BE2C (cell line): ENCODE data around the gene UGT1A5.

Experiments used
- DNase-seq: peaks from one replicate; pipeline ENCODE4 v3.0.0-alpha.2; 2020
- H3K27me3 ChIP-seq: fragments of 250-450 bp; sonication (Bioruptor Pico); 2 replicates; pipeline ENCODE4 v1.5.1; 2020; ENCODE audit warnings: mild to moderate bottlenecking
- H3K36me3 ChIP-seq: fragments of 250-450 bp; sonication (Bioruptor Pico); 2 replicates; pipeline ENCODE4 v1.5.1; 2020; ENCODE audit warnings: mild to moderate bottlenecking
- H3K4me1 ChIP-seq: fragments of 250-450 bp; sonication (Bioruptor Pico); 2 replicates; pipeline ENCODE4 v1.5.1; 2020
- H3K4me3 ChIP-seq: 2 replicates; pipeline ENCODE4 v1.5.1; 2011; ENCODE audit warnings: low read depth, low read length
- H3K9me3 ChIP-seq: fragments of 250-450 bp; sonication (Bioruptor Pico); 2 replicates; pipeline ENCODE4 v1.5.1; 2020
- TF ChIP-seq, protein P1 (sequence below): IDR thresholded peaks from 2 replicates; pipeline ENCODE4 v1.5.1; 2012; ENCODE audit warnings: mild to moderate bottlenecking, low read depth, low read length

Gene UGT1A5

DNA sequence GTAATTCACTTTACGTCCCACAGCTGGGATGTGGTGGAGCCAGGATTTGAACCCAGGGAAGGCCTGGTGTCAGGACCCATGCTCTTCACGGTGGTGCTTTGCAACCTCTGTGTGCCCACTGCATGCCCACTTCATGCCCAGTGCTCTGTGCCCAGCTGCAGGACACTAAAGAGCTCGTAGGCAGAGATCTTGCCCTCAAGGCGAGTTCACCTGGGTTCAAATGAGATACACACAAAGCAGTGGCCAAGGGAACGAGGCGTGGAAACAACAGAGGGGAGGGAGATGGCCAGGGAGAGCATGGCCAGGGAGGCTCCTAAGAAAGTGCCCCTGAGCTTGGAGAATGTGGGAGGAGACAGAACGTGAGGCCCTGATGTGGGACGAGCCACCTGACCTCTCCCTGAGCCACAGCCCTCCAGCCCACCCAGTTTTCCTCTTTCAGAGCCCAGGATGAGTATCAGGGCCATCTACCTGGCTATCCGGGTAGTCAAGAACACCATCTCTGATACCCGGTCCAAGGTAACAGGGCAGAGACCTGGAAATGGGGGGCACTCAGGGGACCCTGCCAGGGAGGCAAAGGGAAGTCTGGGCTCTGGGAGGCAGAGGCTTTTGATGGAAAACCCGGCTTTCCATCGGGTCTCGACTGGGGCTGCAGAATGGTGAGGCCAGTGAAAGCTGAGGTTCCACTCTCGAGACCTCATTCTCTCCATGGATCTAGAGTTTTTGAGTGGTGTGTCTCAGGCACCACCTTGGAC, 85.8 kb downstream of the UGT1A5 start:
- Histone ChIP-seq H3K4me1 (no peaks in the 10 kb centered on the region), H3K36me3 (no peaks in the 10 kb centered on the region), H3K9me3 (no peaks in the 10 kb centered on the region), H3K4me3 (no peak overlapping the region), H3K27me3 (no peaks in the 10 kb centered on the region)
- DNase-seq: no peak
- TF ChIP-seq, protein P1, sequence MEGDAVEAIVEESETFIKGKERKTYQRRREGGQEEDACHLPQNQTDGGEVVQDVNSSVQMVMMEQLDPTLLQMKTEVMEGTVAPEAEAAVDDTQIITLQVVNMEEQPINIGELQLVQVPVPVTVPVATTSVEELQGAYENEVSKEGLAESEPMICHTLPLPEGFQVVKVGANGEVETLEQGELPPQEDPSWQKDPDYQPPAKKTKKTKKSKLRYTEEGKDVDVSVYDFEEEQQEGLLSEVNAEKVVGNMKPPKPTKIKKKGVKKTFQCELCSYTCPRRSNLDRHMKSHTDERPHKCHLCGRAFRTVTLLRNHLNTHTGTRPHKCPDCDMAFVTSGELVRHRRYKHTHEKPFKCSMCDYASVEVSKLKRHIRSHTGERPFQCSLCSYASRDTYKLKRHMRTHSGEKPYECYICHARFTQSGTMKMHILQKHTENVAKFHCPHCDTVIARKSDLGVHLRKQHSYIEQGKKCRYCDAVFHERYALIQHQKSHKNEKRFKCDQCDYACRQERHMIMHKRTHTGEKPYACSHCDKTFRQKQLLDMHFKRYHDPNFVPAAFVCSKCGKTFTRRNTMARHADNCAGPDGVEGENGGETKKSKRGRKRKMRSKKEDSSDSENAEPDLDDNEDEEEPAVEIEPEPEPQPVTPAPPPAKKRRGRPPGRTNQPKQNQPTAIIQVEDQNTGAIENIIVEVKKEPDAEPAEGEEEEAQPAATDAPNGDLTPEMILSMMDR: no peak

DNA sequence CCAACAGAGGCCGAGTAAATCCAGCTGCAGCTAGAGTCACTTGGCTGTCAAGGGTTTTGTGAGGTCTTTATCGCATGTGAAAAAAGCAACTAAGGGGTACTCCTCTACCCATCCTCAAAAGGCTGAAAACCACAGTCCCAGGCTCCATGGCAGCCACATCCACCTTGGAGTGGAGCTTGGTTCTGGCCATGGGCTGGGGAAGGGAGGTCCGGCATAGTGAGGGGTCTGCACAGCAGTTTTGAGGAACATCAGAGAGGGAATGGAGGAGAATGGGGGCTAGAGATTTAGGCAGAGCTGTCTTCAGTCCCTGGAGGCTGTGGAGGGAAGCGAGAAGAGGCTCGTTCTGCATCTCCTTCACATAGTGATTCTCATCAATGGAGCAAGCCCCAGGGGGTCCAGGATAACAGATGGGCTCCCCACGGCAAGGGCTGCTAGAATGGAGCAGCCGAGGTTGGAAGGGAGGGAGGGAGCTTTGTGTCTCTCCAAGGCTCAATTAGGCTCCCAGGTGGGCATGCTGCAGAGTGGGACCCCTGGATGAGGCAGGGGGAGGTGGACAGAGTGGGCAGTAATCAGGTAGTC, 86.5 kb downstream of the UGT1A5 start:
- Histone ChIP-seq H3K4me1 (no peaks in the 10 kb centered on the region), H3K9me3 (no peaks in the 10 kb centered on the region), H3K4me3 (no peak overlapping the region), H3K27me3 (no peaks in the 10 kb centered on the region), H3K36me3 (no peaks in the 10 kb centered on the region)
- TF ChIP-seq, protein P1: no peak
- no peak for DNase-seq

DNA sequence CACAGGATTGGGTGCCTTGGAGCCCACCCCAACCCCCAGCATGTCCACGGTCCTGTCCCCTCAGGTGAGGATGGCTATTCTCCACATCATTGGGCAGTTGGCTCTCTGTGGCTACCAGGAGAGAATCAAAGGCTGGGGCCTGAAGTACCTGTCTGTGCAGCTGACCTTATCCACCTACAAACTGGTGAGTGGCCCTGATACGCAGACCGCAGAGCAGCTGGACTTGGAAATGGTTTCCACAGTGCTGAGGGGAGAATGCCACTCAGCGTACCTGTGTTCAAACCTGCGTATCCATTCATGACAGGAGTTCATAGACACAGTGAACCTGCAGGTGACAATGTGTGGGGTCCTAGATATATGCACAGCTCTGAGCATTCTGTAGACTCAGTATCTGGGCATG, 87.0 kb downstream of the UGT1A5 start:
- Histone ChIP-seq H3K27me3 (no peaks in the 10 kb centered on the region), H3K4me1 (no peaks in the 10 kb centered on the region), H3K9me3 (no peaks in the 10 kb centered on the region), H3K4me3 (no peak overlapping the region), H3K36me3 (no peaks in the 10 kb centered on the region)
- TF ChIP-seq, protein P1: no peak
- DNase-seq: no peak

DNA sequence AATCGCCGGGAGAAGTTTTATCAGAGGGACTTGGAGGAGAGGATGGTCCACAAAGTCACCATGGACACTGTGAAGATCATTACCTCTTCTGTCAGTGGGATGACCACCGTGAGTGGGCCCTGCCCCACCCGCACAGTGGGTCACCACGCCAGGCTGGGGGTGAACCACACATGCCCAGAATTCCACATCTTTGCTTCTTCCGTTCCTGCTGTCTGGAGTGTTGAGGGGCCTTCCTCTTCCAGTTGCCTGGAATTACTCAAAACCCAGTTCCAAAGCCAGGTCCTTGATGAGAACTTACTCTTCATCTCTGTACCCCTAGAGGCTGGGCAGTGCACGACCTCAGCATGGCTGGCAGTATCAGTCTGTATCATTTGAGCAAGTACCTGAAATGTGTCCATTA, 87.5 kb downstream of the UGT1A5 start:
- no peaks in the 10 kb centered on the region for H3K36me3 ChIP-seq
- TF ChIP-seq, protein P1: no peak
- no peaks in the 10 kb centered on the region for H3K4me1 ChIP-seq
- DNase-seq: no peak
- H3K27me3 ChIP-seq: no peaks in the 10 kb centered on the region
- H3K4me3 ChIP-seq: no peak overlapping the region
- H3K9me3 ChIP-seq: no peaks in the 10 kb centered on the region

DNA sequence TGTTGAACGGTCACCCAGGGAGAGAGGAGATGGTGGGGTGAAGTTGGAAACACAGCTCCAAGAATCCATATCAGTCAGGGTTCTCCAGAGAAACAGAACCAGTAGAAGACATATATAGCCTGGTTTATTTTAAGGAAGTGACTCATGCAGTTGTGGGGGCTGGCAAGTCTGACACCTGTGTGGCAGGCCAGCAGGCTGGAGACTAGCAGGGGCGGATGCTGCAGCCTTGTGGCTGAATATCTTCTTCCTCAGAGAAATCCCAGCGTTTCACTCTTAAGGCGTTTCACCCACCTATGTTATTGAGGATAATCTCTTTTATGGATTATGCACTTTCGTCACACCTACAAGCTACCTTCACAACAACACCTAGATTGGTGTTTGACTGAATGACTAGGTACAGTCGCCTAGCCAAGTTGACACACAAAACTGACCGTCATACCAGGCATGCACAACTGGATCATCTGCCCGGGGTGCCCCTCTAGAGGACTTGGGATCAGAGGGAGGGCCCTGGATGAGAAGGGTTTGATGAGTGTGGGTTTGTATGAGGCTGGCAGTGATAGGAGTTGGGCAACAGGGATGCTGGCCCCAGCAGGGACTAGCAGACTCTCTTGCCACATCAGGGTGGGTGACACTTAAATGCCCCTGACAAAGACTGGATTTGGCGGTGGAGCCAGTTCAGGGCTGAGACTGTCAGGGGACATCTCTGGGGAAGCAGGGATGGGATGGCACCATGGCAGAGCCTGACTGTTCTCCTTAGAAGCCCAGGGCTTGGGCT, 88.8 kb downstream of the UGT1A5 start:
- H3K4me1 ChIP-seq: no peaks in the 10 kb centered on the region
- TF ChIP-seq, protein P1: no peak
- no peaks in the 10 kb centered on the region for H3K9me3 ChIP-seq
- no peak overlapping the region for H3K4me3 ChIP-seq
- no peaks in the 10 kb centered on the region for H3K36me3 ChIP-seq
- no peaks in the 10 kb centered on the region for H3K27me3 ChIP-seq
- no peak for DNase-seq
